ENCODE data around the gene CALML3.

- TF ChIP-seq EZH2 (IDR thresholded peaks at IDR 0.05; ENCODE audit: low read depth) (no peak), CTCF (conservative IDR thresholded peaks at IDR 0.05) (no peak)
Observed at GRCh38 chr10:5563321-5563961, 38.7 kb downstream of the CALML3 start.
